WERI-Rb-1 (cell line): ENCODE data around the gene FRRS1L.

Source experiments
- DNase-seq: peaks from one replicate; pipeline ENCODE4 v3.0.0-alpha.2; 2020
- H3K27ac ChIP-seq: fragments of 250-450 bp; sonication (Bioruptor Pico); 2 replicates; pipeline ENCODE4 v1.5.1; 2020; ENCODE audit warnings: mild to moderate bottlenecking, moderate library complexity
- H3K27me3 ChIP-seq: fragments of 250-450 bp; sonication (Bioruptor Pico); 2 replicates; pipeline ENCODE4 v1.5.1; 2021; ENCODE audit warnings: mild to moderate bottlenecking, low read depth, moderate library complexity; ENCODE audit not compliant: insufficient read depth, severe bottlenecking
- H3K36me3 ChIP-seq: fragments of 250-450 bp; sonication (Bioruptor Pico); 2 replicates; pipeline ENCODE4 v1.5.1; 2020; ENCODE audit warnings: mild to moderate bottlenecking, moderate library complexity
- H3K4me3 ChIP-seq: 2 replicates; pipeline ENCODE4 v1.5.1; 2011; ENCODE audit warnings: low read depth, mild to moderate bottlenecking, control low read depth, low read length
- H3K9me3 ChIP-seq: fragments of 250-450 bp; sonication (Bioruptor Pico); 2 replicates; pipeline ENCODE4 v1.5.1; 2021; ENCODE audit warnings: mild to moderate bottlenecking, moderate library complexity; ENCODE audit not compliant: severe bottlenecking
- CTCF ChIP-seq: IDR thresholded peaks from 2 replicates; pipeline ENCODE4 v1.5.1; 2011; ENCODE audit warnings: low read depth, mild to moderate bottlenecking, control low read depth, inconsistent platforms, low read length

Gene FRRS1L

GRCh38 chr9:109124121-109124520 lies 42.9 kb downstream of the FRRS1L start:
- no peak for DNase-seq
- Histone ChIP-seq H3K27ac (no peak overlapping the region), H3K9me3 (no peaks in the 10 kb centered on the region), H3K36me3 (no peaks in the 10 kb centered on the region), H3K4me3 (no peak overlapping the region), H3K27me3 (no peaks in the 10 kb centered on the region)
- no peak for TF ChIP-seq CTCF

GRCh38 chr9:109122726-109123621 lies 44.1 kb downstream of the FRRS1L start:
- peaks cover 3% of the 10 kb centered on the region for H3K36me3 ChIP-seq
- no peak overlapping the region for H3K27ac ChIP-seq
- no peak for TF ChIP-seq CTCF
- no peaks in the 10 kb centered on the region for H3K9me3 ChIP-seq
- no peaks in the 10 kb centered on the region for H3K27me3 ChIP-seq
- no peak for DNase-seq
- no peak overlapping the region for H3K4me3 ChIP-seq

GRCh38 chr9:109121232-109121796 lies 45.7 kb downstream of the FRRS1L start:
- no peak overlapping the region for H3K4me3 ChIP-seq
- TF ChIP-seq CTCF, result no peak
- no peaks in the 10 kb centered on the region for H3K9me3 ChIP-seq
- H3K36me3 ChIP-seq, result peaks cover 17% of the 10 kb centered on the region
- no peaks in the 10 kb centered on the region for H3K27me3 ChIP-seq
- no peak for DNase-seq
- H3K27ac ChIP-seq, result no peak overlapping the region

GRCh38 chr9:109120204-109120789 lies 46.8 kb downstream of the FRRS1L start:
- Histone ChIP-seq H3K4me3 (peak overlapping the region; percentile 50), H3K9me3 (no peaks in the 10 kb centered on the region), H3K36me3 (peaks cover 25% of the 10 kb centered on the region), H3K27ac (peak overlapping the region; percentile 66), H3K27me3 (no peaks in the 10 kb centered on the region)
- TF ChIP-seq CTCF, result no peak
- DNase-seq, result no peak

GRCh38 chr9:109119439-109120203 lies 47.4 kb downstream of the FRRS1L start, which contains the start of gene TMEM245:
TSS of gene TMEM245 (minus strand) at chr9:109119947. CDS start at chr9:109119913, 34 bp downstream.
- H3K27ac ChIP-seq, result peak within 1 kb of the TSS; percentile 78
- peak; percentile 99 for DNase-seq
- H3K9me3 ChIP-seq, result no peaks in the 10 kb centered on the region
- TF ChIP-seq CTCF, result 0 out of 2 replicates have a peak, but pooled peaks have one; percentile 5
- H3K36me3 ChIP-seq, result peaks cover 25% of the 10 kb centered on the region
- peak within 1 kb of the TSS; percentile 77 for H3K4me3 ChIP-seq
- no peaks in the 10 kb centered on the region for H3K27me3 ChIP-seq
